ENCODE data around the gene VMO1.
A peak's percentile ranks its signal among the peaks of the same experiment; 100 is the strongest.

Gene VMO1, protein sequence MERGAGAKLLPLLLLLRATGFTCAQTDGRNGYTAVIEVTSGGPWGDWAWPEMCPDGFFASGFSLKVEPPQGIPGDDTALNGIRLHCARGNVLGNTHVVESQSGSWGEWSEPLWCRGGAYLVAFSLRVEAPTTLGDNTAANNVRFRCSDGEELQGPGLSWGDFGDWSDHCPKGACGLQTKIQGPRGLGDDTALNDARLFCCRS
- long read RNA-seq, partial matches to known transcripts = 0 of 1 reads
- long read RNA-seq, other reads (novel, unspliced or antisense) = 1 of 1 reads

DNA sequence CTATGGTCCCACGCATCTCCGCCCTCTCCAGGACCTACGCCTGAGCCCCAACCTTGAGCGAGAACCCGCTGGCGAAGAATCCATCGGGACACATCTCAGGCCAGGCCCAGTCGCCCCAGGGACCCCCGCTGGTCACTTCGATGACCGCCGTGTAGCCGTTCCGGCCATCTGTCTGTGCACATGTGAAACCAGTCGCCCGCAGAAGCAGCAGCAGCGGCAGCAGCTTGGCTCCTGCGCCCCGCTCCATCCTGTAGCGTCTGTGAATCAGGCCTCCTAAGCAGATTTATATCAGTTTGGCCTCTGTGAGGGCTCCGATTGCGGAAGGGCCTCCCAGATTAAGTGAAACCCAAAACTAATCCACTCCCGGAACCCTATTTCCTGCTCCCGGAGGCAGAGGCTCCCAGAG, at the start of gene VMO1:
VMO1 (minus strand) TSS at position 259 of the 406 bp plus-strand sequence; CDS start at position 247, 12 bp downstream.
- H3K4me3 ChIP-seq (replicated peaks; ENCODE audit: insufficient read depth, low read length) = no peak within 1 kb of the TSS
- TF ChIP-seq, protein P1, sequence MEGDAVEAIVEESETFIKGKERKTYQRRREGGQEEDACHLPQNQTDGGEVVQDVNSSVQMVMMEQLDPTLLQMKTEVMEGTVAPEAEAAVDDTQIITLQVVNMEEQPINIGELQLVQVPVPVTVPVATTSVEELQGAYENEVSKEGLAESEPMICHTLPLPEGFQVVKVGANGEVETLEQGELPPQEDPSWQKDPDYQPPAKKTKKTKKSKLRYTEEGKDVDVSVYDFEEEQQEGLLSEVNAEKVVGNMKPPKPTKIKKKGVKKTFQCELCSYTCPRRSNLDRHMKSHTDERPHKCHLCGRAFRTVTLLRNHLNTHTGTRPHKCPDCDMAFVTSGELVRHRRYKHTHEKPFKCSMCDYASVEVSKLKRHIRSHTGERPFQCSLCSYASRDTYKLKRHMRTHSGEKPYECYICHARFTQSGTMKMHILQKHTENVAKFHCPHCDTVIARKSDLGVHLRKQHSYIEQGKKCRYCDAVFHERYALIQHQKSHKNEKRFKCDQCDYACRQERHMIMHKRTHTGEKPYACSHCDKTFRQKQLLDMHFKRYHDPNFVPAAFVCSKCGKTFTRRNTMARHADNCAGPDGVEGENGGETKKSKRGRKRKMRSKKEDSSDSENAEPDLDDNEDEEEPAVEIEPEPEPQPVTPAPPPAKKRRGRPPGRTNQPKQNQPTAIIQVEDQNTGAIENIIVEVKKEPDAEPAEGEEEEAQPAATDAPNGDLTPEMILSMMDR (IDR thresholded peaks at IDR 0.05; ENCODE audit: insufficient read depth, low read length) = no peak
- no peak for TF ChIP-seq GABPA (IDR thresholded peaks at IDR 0.05; ENCODE audit: low read depth)
- TF ChIP-seq, protein P2, sequence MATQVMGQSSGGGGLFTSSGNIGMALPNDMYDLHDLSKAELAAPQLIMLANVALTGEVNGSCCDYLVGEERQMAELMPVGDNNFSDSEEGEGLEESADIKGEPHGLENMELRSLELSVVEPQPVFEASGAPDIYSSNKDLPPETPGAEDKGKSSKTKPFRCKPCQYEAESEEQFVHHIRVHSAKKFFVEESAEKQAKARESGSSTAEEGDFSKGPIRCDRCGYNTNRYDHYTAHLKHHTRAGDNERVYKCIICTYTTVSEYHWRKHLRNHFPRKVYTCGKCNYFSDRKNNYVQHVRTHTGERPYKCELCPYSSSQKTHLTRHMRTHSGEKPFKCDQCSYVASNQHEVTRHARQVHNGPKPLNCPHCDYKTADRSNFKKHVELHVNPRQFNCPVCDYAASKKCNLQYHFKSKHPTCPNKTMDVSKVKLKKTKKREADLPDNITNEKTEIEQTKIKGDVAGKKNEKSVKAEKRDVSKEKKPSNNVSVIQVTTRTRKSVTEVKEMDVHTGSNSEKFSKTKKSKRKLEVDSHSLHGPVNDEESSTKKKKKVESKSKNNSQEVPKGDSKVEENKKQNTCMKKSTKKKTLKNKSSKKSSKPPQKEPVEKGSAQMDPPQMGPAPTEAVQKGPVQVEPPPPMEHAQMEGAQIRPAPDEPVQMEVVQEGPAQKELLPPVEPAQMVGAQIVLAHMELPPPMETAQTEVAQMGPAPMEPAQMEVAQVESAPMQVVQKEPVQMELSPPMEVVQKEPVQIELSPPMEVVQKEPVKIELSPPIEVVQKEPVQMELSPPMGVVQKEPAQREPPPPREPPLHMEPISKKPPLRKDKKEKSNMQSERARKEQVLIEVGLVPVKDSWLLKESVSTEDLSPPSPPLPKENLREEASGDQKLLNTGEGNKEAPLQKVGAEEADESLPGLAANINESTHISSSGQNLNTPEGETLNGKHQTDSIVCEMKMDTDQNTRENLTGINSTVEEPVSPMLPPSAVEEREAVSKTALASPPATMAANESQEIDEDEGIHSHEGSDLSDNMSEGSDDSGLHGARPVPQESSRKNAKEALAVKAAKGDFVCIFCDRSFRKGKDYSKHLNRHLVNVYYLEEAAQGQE (IDR thresholded peaks at IDR 0.05; ENCODE audit: insufficient replicate concordance, low read depth) = no peak
- no peak for TF ChIP-seq POLR2AphosphoS5 (IDR thresholded peaks at IDR 0.05; ENCODE audit: low read depth)
- TF ChIP-seq SPI1 (IDR thresholded peaks at IDR 0.05; ENCODE audit: borderline replicate concordance, low read depth) = no peak
- peaks cover 13% of the 10 kb centered on the region for H3K27me3 ChIP-seq (ENCODE audit: insufficient read depth, poor library complexity, severe bottlenecking)
- no peak within 1 kb of the TSS for H3K27ac ChIP-seq (replicated peaks)
- no peak for DNase-seq (ENCODE audit: low read depth in 1 of 2, low spot score in 1 of 2)

DNA sequence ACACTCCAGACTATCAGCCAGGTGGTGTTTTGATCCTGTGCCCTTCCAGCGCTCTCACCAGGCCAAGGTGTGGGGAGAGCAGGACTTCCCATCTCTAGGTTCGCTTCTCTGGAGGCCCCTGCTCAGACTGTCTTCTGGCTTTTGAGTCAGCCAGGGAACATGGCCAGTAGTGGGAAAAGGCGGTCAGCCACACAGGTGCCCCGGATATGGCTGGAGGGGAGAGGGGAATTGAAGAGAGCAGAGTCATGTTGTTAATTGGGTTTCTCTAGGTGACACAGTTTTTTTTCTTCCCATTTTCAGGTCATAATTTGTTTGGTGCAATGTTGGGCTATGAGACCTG, 48.5 kb upstream of the VMO1 start:
- H3K27me3 ChIP-seq (ENCODE audit: insufficient read depth, poor library complexity, severe bottlenecking) = no peaks in the 10 kb centered on the region
- no peak for TF ChIP-seq GABPA (IDR thresholded peaks at IDR 0.05; ENCODE audit: low read depth)
- TF ChIP-seq, protein P2 (IDR thresholded peaks at IDR 0.05; ENCODE audit: insufficient replicate concordance, low read depth) = no peak
- TF ChIP-seq POLR2AphosphoS5 (IDR thresholded peaks at IDR 0.05; ENCODE audit: low read depth) = no peak
- TF ChIP-seq, protein P1 (IDR thresholded peaks at IDR 0.05; ENCODE audit: insufficient read depth, low read length) = no peak
- TF ChIP-seq SPI1 (IDR thresholded peaks at IDR 0.05; ENCODE audit: borderline replicate concordance, low read depth) = no peak
- H3K27ac ChIP-seq (replicated peaks) = no peak overlapping the region
- H3K4me3 ChIP-seq (replicated peaks; ENCODE audit: insufficient read depth, low read length) = peak overlapping the region; percentile 77; the same call in 1 of the 2 replicates
- DNase-seq (ENCODE audit: low read depth in 1 of 2, low spot score in 1 of 2) = no peak

DNA sequence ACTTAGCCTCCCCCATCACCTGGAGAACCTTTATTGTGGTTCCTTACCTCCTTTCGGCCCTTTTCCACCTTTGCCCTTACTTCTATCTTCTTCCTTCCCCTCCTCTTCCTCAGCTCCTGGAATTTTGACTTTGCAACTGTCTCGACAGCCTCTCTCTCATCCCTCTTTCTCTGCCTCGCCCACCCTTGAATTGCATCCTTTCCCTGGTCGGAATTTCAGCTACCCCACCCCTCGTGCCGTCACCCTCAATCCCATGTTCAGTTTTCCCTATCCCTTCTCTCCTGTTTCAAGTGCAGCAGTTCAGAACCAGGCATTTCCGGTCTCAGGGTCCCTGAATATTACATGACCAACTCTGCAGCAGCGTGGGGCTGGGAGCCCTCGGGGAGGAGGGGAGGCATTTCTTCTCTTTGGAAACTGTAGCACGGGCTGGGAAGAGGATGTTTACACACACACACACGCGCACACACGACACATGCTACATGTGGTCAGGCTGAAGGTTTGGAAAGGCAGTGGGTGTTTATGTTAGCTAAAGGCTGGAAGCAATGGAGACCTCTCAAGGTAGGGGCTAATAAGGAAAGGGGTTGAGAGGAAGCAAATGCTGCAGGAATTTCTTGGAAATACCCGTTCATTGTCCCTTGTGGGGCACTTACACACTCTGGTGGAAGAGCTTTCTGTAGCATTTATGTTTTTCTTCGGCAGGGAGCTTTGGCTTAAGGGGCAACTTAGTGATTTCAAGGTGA, 47.9 kb upstream of the VMO1 start:
- DNase-seq (ENCODE audit: low read depth in 1 of 2, low spot score in 1 of 2) = peak in 1 of 2 experiments; percentile 21
- Histone ChIP-seq H3K27me3 (ENCODE audit: insufficient read depth, poor library complexity, severe bottlenecking) (no peaks in the 10 kb centered on the region), H3K4me3 (replicated peaks; ENCODE audit: insufficient read depth, low read length) (peak overlapping the region; percentile 77), H3K27ac (replicated peaks) (peak overlapping the region; percentile 71)
- TF ChIP-seq, protein P1 (IDR thresholded peaks at IDR 0.05; ENCODE audit: insufficient read depth, low read length) = no peak
- TF ChIP-seq GABPA (IDR thresholded peaks at IDR 0.05; ENCODE audit: low read depth) (no peak), POLR2AphosphoS5 (IDR thresholded peaks at IDR 0.05; ENCODE audit: low read depth) (no peak), SPI1 (IDR thresholded peaks at IDR 0.05; ENCODE audit: borderline replicate concordance, low read depth) (no peak)
- TF ChIP-seq, protein P2 (IDR thresholded peaks at IDR 0.05; ENCODE audit: insufficient replicate concordance, low read depth) = no peak

All from HL-60 (cell line).